Naive thymus-derived CD4-positive, alpha-beta T cell (primary cell): ENCODE data around the gene NAV3. TPM values are rescaled to one million over a fixed set of nuclear protein-coding genes. Genes with fewer than 3 reads are reported as not detected.

Source experiments
- ATAC-seq: fragments of 150-1000 bp; cut with Tn5 transposase; 2 replicates; pipeline ENCODE4 v1.10.0; 2021; ENCODE audit warnings: mild to moderate bottlenecking, moderate library complexity
- CTCF ChIA-PET: fragments of 350-600 bp; sonication (Branson Sonifier 250); formaldehyde crosslinking; loops from one replicate; lab custom pipeline; 2021; ENCODE audit warnings: antibody characterized with exemption; lab: Charles Lee
- POLR2A ChIA-PET: fragments of 350-600 bp; sonication (Branson Sonifier 250); formaldehyde crosslinking; loops from one replicate; lab custom pipeline; 2021; ENCODE audit warnings: antibody characterized with exemption, inconsistent platforms; lab: Charles Lee
- DNase-seq, 9 donors: peaks; one replicate each; pipeline versions ENCODE4 v3.0.0 to v3.0.0-alpha.2; 2020 to 2022; ENCODE audit warnings: mixed read lengths in 1 of 9
- H3K27ac ChIP-seq: one replicate; pipeline ENCODE4 v1.7.0; 2013; ENCODE audit warnings: mild to moderate bottlenecking, low read depth, low read length, moderate library complexity
- H3K27me3 ChIP-seq, 2 donors: one replicate each; pipeline ENCODE4 v1.7.0; 2013; ENCODE audit warnings: low read length in 2 of 2, mild to moderate bottlenecking in 2 of 2, moderate library complexity in 2 of 2; ENCODE audit not compliant: control insufficient read depth in 2 of 2, insufficient read depth in 2 of 2
- H3K36me3 ChIP-seq, 3 experiments: 1 replicate in 2 of 3; 2 replicates in 1 of 3; pipeline ENCODE4 v1.7.0; 2013; ENCODE audit warnings: low read length in 3 of 3, mild to moderate bottlenecking in 3 of 3, moderate library complexity in 1 of 3; ENCODE audit not compliant: insufficient read depth in 3 of 3, control insufficient read depth in 2 of 3
- H3K4me1 ChIP-seq, 2 donors: one replicate each; pipeline ENCODE4 v1.7.0; 2013; ENCODE audit warnings: low read length in 2 of 2, mild to moderate bottlenecking in 2 of 2, moderate library complexity in 1 of 2; ENCODE audit not compliant: control insufficient read depth in 2 of 2, insufficient read depth in 2 of 2
- H3K4me3 ChIP-seq: 2 replicates; pipeline ENCODE4 v1.7.0; 2013; ENCODE audit warnings: mild to moderate bottlenecking, low read length
- H3K9me3 ChIP-seq, 3 experiments: 1 replicate in 2 of 3; 2 replicates in 1 of 3; pipeline ENCODE4 v1.7.0; 2013; ENCODE audit warnings: low read length in 3 of 3; ENCODE audit not compliant: control insufficient read depth in 2 of 3
- H3K27ac Mint-ChIP-seq, 9 donors: one replicate each; pipeline ENCODE4 v1.8.0; 2020 to 2022; ENCODE audit warnings: mixed read lengths in 9 of 9, mild to moderate bottlenecking in 8 of 9, moderate library complexity in 5 of 9, inconsistent platforms in 2 of 9
- H3K27me3 Mint-ChIP-seq, 5 donors: one replicate each; pipeline ENCODE4 v1.8.0; 2021 to 2022; ENCODE audit warnings: mixed read lengths in 5 of 5, mild to moderate bottlenecking in 1 of 5
- H3K36me3 Mint-ChIP-seq, 5 donors: one replicate each; pipeline ENCODE4 v1.8.0; 2020 to 2022; ENCODE audit warnings: mixed read lengths in 5 of 5, mild to moderate bottlenecking in 3 of 5, inconsistent platforms in 1 of 5
- H3K4me1 Mint-ChIP-seq, 7 donors: one replicate each; pipeline ENCODE4 v1.8.0; 2020 to 2022; ENCODE audit warnings: mixed read lengths in 7 of 7, mild to moderate bottlenecking in 3 of 7, inconsistent platforms in 1 of 7
- H3K4me3 Mint-ChIP-seq, 10 donors: one replicate each; pipeline ENCODE4 v1.8.0; 2020 to 2022; ENCODE audit warnings: mild to moderate bottlenecking in 10 of 10, mixed read lengths in 10 of 10, moderate library complexity in 6 of 10, inconsistent platforms in 2 of 10
- H3K9me3 Mint-ChIP-seq, 11 donors: one replicate each; pipeline ENCODE4 v1.8.0; 2020 to 2022; ENCODE audit warnings: mixed read lengths in 11 of 11, mild to moderate bottlenecking in 4 of 11, inconsistent platforms in 1 of 11, moderate library complexity in 1 of 11
- intact Hi-C, 2 donors: fragments of 100-400 bp; cut with micrococcal nuclease; formaldehyde crosslinking; loops; one replicate each; pipeline ENCODE4 v1.15.1; 2023
- polyA plus RNA-seq, 2 donors: library from polyadenylated mRNA; unstranded; fragments of 300-500 nt; fragmentation: Illumina TruSeq; gene quantifications; one replicate each; pipeline ENCODE4 v1.2.3, GENCODE V29; 2021
- total RNA-seq, 6 experiments: library from RNA in 5 of 6; stranded (reverse) in 5 of 6; gene quantifications; 1 replicate in 5 of 6; 2 replicates in 1 of 6; pipeline ENCODE4 v1.2.3 and lab custom pipeline; 2021 to 2026

Gene NAV3
- total and polyA plus RNA-seq, 7 experiments from 2014 or later = not detected

DNA sequence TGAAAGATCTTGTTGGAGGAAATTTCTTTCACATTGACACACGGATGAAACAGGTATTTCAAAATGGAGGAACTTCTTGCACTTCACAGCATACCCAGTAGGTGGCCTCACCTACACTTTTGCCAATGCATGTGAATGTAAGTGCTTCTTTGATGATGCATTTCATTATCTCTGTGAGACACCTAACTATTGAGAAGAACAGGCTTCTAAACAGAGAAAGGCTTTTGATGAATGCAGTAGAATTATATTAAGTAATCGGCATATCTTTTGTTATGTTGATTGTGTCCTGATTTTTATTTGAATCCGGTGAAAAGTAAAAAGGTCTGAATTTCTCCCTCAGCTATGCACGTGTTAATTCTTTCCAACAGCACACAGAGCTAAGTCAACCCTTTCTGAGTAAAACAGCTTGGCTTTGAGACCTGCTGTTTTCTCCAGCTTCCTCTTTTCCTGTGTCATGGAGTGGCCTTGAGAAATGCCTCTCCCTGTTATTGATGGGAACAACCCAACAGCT is 399.0 kb downstream of the NAV3 start:
- CTCF ChIA-PET = no interaction called here

DNA sequence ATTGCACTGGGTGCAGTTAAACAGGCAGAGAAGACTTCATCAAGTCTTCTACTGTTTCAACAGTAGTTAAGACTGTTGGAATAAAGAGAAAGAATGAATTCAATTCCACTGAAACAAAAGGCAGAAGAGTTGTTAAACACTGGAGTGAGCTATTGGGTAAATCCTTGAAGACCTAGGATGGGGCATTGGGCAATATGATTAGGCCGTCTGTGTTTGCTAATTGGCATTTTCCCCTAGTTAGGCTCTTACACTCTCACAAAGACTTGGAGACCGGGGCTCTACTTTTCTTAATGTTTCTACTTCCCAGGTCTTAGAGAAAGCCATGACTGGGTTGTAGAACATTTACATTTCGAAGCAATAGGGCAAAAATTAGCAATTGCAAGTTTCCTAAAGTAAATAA is 402.1 kb downstream of the NAV3 start:
- Histone ChIP-seq H3K4me1 (no peaks in the 10 kb centered on the region), H3K36me3 (no peaks in the 10 kb centered on the region), H3K27me3 (no peaks in the 10 kb centered on the region), H3K9me3 (no peaks in the 10 kb centered on the region), H3K4me3 (no peak overlapping the region), H3K27ac (no peak overlapping the region)
- no peak overlapping the region for H3K4me3 Mint-ChIP-seq
- ChIA-PET POLR2A (no interaction called here), CTCF (no interaction called here)
- H3K4me1 Mint-ChIP-seq = peaks cover 0 to 4% (median 0%) of the 10 kb centered on the region in 7 donors
- no peaks in the 10 kb centered on the region for H3K36me3 Mint-ChIP-seq
- peaks cover 0 to 11% (median 0%) of the 10 kb centered on the region in 11 donors for H3K9me3 Mint-ChIP-seq
- intact Hi-C loops = no loop called here
- no peak for ATAC-seq
- H3K27me3 Mint-ChIP-seq = no peaks in the 10 kb centered on the region
- no peak overlapping the region for H3K27ac Mint-ChIP-seq
- no peak for DNase-seq

More for the DNA sequence above, 399.0 kb downstream of the NAV3 start:
- H3K36me3 Mint-ChIP-seq = no peaks in the 10 kb centered on the region
- Histone ChIP-seq H3K4me3 (no peak overlapping the region), H3K4me1 (no peaks in the 10 kb centered on the region), H3K9me3 (no peaks in the 10 kb centered on the region), H3K27me3 (no peaks in the 10 kb centered on the region), H3K36me3 (no peaks in the 10 kb centered on the region), H3K27ac (no peak overlapping the region)
- intact Hi-C loops = no loop called here
- POLR2A ChIA-PET = no interaction called here
- no peaks in the 10 kb centered on the region for H3K27me3 Mint-ChIP-seq
- DNase-seq (no peak), ATAC-seq (no peak)
- peaks cover 0 to 4% (median 0%) of the 10 kb centered on the region in 7 donors for H3K4me1 Mint-ChIP-seq
- peaks cover 0 to 6% (median 0%) of the 10 kb centered on the region in 11 donors for H3K9me3 Mint-ChIP-seq
- no peak overlapping the region for H3K4me3 Mint-ChIP-seq
- no peak overlapping the region for H3K27ac Mint-ChIP-seq

DNA sequence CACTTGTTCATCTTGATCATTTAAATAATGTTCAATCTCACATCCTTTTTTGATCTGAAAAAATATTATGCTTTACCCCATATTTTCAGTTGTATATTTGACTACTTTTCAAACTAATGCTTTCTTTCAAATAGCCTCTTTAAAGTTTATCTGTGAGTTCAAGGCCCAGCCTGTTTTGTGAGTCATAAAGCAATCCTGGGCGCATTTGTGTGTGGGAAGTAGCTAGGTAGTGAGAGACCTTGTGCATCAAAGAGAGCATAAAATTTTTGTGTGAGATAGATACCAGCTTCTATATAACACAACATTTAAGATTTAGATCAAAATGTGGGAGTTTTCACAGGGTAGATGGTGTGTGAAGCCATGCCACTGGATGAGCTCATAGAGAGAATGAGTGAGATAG is 405.6 kb downstream of the NAV3 start:
- Mint-ChIP-seq H3K9me3 (peaks cover 0 to 12% (median 4%) of the 10 kb centered on the region in 11 donors), H3K36me3 (no peaks in the 10 kb centered on the region), H3K27me3 (no peaks in the 10 kb centered on the region), H3K4me3 (no peak overlapping the region), H3K4me1 (no peaks in the 10 kb centered on the region), H3K27ac (no peak overlapping the region)
- ChIA-PET CTCF (no interaction called here), POLR2A (no interaction called here)
- Histone ChIP-seq H3K27me3 (no peaks in the 10 kb centered on the region), H3K27ac (no peak overlapping the region), H3K36me3 (no peaks in the 10 kb centered on the region), H3K4me1 (no peaks in the 10 kb centered on the region), H3K4me3 (no peak overlapping the region), H3K9me3 (no peaks in the 10 kb centered on the region)
- intact Hi-C loops = no loop called here
- no peak for DNase-seq
- no peak for ATAC-seq

DNA sequence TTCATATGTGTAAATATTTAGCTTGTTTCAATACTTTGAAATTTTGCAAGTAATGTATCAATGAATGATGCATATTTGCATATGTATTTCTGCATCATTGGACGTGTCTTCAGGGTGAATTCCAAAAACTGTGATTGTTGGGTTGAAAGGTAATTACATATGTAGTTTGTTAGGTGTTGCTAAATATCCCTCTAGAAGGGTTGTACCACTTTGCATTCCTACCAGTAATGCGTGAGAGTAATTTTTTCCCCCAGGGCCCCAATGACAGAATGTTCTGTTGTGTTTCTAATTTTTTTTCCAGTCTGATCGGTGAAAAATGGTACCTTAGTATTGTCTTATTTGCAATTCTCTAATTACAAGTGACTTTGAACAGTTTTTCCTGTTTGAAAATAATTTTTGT is 408.9 kb downstream of the NAV3 start:
- no peaks in the 10 kb centered on the region for H3K4me1 ChIP-seq
- Mint-ChIP-seq H3K4me1 (no peaks in the 10 kb centered on the region), H3K27ac (no peak overlapping the region), H3K27me3 (no peaks in the 10 kb centered on the region), H3K36me3 (no peaks in the 10 kb centered on the region), H3K9me3 (peaks cover 0 to 15% (median 4%) of the 10 kb centered on the region in 11 donors), H3K4me3 (no peak overlapping the region)
- ChIA-PET CTCF (no interaction called here), POLR2A (no interaction called here)
- no peak overlapping the region for H3K27ac ChIP-seq
- no peaks in the 10 kb centered on the region for H3K36me3 ChIP-seq
- no peaks in the 10 kb centered on the region for H3K9me3 ChIP-seq
- DNase-seq (no peak), ATAC-seq (no peak)
- no peaks in the 10 kb centered on the region for H3K27me3 ChIP-seq
- no peak overlapping the region for H3K4me3 ChIP-seq
- intact Hi-C loops = no loop called here

DNA sequence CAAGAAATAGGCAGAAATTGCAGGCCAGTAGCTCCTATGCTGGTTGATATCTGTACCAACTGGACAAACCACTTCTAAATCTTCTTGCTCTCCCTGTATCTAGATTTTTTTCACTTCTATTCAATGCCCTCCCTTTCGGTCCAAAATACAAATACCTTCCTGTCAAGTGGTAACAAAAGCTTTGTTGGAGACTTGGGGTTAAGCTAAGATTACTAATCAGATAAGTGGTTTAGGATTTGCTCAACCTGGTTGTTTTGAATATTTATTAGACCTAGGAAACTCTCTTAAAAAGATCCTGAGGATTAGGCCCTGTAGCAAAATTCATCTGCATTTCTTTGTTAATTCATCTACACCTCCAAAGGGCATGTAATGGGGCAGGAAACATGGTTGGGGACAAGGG is 410.1 kb downstream of the NAV3 start:
- ChIA-PET CTCF (no interaction called here), POLR2A (no interaction called here)
- no peaks in the 10 kb centered on the region for H3K36me3 ChIP-seq
- no peak overlapping the region for H3K27ac ChIP-seq
- H3K9me3 ChIP-seq = no peaks in the 10 kb centered on the region
- Mint-ChIP-seq H3K36me3 (no peaks in the 10 kb centered on the region), H3K4me3 (no peak overlapping the region), H3K9me3 (peaks cover 0 to 10% (median 4%) of the 10 kb centered on the region in 11 donors), H3K27ac (no peak overlapping the region), H3K4me1 (no peaks in the 10 kb centered on the region), H3K27me3 (no peaks in the 10 kb centered on the region)
- H3K27me3 ChIP-seq = no peaks in the 10 kb centered on the region
- ATAC-seq (no peak), DNase-seq (no peak)
- H3K4me1 ChIP-seq = no peaks in the 10 kb centered on the region
- H3K4me3 ChIP-seq = no peak overlapping the region
- intact Hi-C loops = no loop called here

DNA sequence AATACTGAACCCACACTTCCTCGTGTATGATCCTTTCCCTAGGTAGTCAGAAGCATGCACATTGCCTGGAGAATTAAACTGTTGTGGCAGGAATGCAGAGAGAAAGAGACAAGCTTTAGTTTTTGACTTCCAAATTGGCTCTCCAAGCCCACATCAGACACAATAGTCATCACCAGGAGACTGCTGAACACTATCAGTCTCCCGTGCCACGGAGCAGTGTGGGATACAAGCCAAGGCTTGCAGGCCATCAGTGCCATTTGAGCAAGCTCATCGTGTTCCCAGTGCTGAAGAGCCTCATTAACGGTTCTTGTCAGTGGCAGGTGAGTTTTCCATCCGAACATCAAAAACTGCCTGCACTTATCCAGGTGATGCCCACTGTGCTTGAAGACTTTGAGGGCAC is 410.8 kb downstream of the NAV3 start:
- ATAC-seq (no peak), DNase-seq (no peak)
- POLR2A ChIA-PET = no interaction called here
- intact Hi-C loops = no loop called here
- no peak overlapping the region for H3K4me3 Mint-ChIP-seq
- Histone ChIP-seq H3K27me3 (no peaks in the 10 kb centered on the region), H3K9me3 (no peaks in the 10 kb centered on the region), H3K27ac (no peak overlapping the region), H3K4me1 (no peaks in the 10 kb centered on the region), H3K36me3 (no peaks in the 10 kb centered on the region), H3K4me3 (no peak overlapping the region)
- no peak overlapping the region for H3K27ac Mint-ChIP-seq
- no peaks in the 10 kb centered on the region for H3K4me1 Mint-ChIP-seq
- peaks cover 0 to 14% (median 5%) of the 10 kb centered on the region in 11 donors for H3K9me3 Mint-ChIP-seq
- CTCF ChIA-PET = no interaction called here
- no peaks in the 10 kb centered on the region for H3K27me3 Mint-ChIP-seq
- H3K36me3 Mint-ChIP-seq = no peaks in the 10 kb centered on the region

DNA sequence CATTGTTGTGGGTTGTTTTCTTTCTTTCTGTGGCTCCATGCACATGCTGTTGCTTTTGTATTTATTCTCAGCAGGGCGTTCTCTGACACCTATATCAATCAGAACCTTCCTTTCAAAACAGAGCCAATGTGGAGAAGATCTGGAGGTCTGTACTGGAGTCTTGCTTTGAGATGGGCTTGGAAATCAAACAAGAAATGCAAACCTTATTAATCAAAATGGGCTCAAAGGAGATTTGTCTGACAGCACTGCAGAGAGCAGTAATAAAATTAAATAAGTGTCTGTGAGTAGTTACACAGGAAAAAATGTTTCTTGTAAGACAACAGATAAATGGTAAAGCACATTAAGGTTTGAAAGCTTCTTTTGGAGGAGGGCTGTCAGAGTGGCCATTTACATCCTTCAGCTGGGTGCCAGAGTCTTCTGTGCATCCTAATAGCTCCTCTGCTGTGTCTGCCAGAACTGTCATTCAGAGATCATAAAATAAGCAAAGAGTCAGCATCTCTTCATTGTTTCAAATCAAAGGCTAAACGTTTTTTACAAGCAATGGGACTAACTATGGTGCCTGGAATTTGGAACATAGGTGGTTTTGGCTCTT is 414.3 kb downstream of the NAV3 start:
- no peaks in the 10 kb centered on the region for H3K27me3 Mint-ChIP-seq

More for the DNA sequence above, 414.3 kb downstream of the NAV3 start:
- Mint-ChIP-seq H3K4me1 (no peaks in the 10 kb centered on the region), H3K4me3 (no peak overlapping the region), H3K27ac (no peak overlapping the region), H3K9me3 (peaks cover 0 to 23% (median 8%) of the 10 kb centered on the region in 11 donors), H3K36me3 (no peaks in the 10 kb centered on the region)
- H3K27ac ChIP-seq = no peak overlapping the region
- H3K4me3 ChIP-seq = no peak overlapping the region
- DNase-seq (no peak), ATAC-seq (no peak)
- intact Hi-C loops = no loop called here
- ChIA-PET CTCF (no interaction called here), POLR2A (no interaction called here)
- H3K36me3 ChIP-seq = no peaks in the 10 kb centered on the region
- no peaks in the 10 kb centered on the region for H3K27me3 ChIP-seq
- H3K9me3 ChIP-seq = no peaks in the 10 kb centered on the region
- H3K4me1 ChIP-seq = no peaks in the 10 kb centered on the region
